ENCODE data around the gene FAM222B. TPM values are rescaled to one million over a fixed set of nuclear protein-coding genes. Genes with fewer than 3 reads are reported as not detected.

The FAM222B gene
- total and polyA plus RNA-seq, 2 of the 4 experiments (the other 2 are of a cell fraction): 2.5 to 10.8 TPM

DNA sequence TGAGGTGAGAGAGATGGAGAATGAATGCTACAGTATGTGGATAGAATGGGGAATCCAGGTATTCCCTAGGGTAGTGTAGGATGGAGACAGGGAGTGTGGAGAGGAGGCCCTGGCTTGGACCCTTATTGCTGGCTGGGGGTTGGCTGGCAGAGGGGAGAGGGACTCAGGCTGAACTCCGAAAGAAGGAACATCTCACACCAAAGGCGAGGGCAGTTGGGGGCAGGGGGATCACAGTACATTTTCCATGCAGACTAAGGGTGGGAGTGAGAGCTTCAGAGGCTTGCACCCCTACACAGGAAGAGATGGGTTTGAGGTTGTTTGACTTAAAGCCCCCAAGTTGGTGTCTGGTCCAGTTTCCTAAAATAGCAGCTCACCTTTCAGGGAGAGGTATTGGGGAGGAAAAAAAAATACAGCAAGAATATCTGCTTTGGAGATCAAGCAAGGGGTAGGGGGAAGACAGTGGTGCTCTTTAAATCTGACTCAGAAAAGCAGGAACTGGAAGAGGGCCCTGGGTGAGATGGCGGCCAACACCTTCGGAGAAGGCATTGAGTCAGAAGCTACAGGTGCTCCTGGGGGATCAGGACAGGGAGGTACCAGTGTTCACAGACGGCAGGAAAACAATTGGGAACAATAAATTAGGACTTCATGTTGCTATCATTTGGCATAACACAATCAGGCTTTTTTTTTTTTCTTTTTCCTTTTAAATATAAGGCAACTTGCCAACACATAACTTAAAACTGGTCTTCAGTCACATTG lies 86.4 kb downstream of the FAM222B start:
- no peak overlapping the region for H2BK5ac ChIP-seq (ENCODE audit: low read depth, low read length, poor library complexity, severe bottlenecking)
- no peak overlapping the region for H2AFZ ChIP-seq (replicated peaks; ENCODE audit: low read length, poor library complexity)
- H3K4ac ChIP-seq (ENCODE audit: low read depth, low read length): no peak overlapping the region
- no peak overlapping the region for H2BK120ac ChIP-seq (ENCODE audit: low read depth, low read length)
- no peak overlapping the region for H3K4me3 ChIP-seq (ENCODE audit: insufficient read depth, low read depth, low read length)
- H3K27ac ChIP-seq (ENCODE audit: insufficient read depth, low read length): no peak overlapping the region
- POLR2A ChIA-PET (ENCODE audit: unreplicated experiment): no interaction called here
- H4K8ac ChIP-seq (ENCODE audit: low read depth in 2 of 2, low read length in 2 of 2): no peak overlapping the region
- no peak overlapping the region for H3K14ac ChIP-seq (replicated peaks; ENCODE audit: low read depth, low read length)
- H2BK20ac ChIP-seq (ENCODE audit: low read depth, low read length): no peak overlapping the region
- H3K56ac ChIP-seq (ENCODE audit: extremely low read depth, insufficient read depth, low read length): no peak overlapping the region
- dilution Hi-C loops (cut with HindIII; ENCODE audit: low sequenced_read_pairs, unreplicated experiment) (no loop called here), in situ Hi-C loops (cut with MboI; ENCODE audit: low sequenced_read_pairs) (no loop called here), intact Hi-C loops (cut with micrococcal nuclease) (no loop called here)
- H3K79me1 ChIP-seq (ENCODE audit: low read depth in 1 of 2, low read length in 2 of 2): peaks cover 11 to 64% of the 10 kb centered on the region in 2 experiments; a peak in 3 of 4 replicates
- peaks cover 33% of the 10 kb centered on the region; the same call in 1 of the 2 replicates for H4K20me1 ChIP-seq (ENCODE audit: insufficient read depth, low read length)
- H3K9ac ChIP-seq (ENCODE audit: low read depth, low read length): no peak overlapping the region
- no peak overlapping the region for H2AK9ac ChIP-seq (replicated peaks; ENCODE audit: low read depth, low read length, poor library complexity)
- no peak overlapping the region for H3K23ac ChIP-seq (ENCODE audit: low read depth, low read length)
- 93% methylated on average over 3 of the region's 5 CpGs; no CpG with 5 or more reads in 1 of the 2 experiments for WGBS, 2 experiments (ENCODE audit: extremely low coverage in 2 of 2, insufficient read length in 1 of 2)
- no peak overlapping the region for H4K91ac ChIP-seq (ENCODE audit: insufficient read depth, low read depth, low read length)
- no peak overlapping the region for H3K18ac ChIP-seq (ENCODE audit: low read depth, low read length)
- H4K5ac ChIP-seq (ENCODE audit: low read depth, low read length): no peak overlapping the region
- DNase-seq (no peak), ATAC-seq (ENCODE audit: low read depth) (no peak)
- CTCF ChIA-PET: interaction anchor here (0.6 kb wide), 1 partner anchor 11 kb away, joined by 3 read pairs; no protein-coding TSS in a partner anchor
- no peaks in the 10 kb centered on the region for H3K9me1 ChIP-seq (ENCODE audit: insufficient read depth, low read length)
- no peaks in the 10 kb centered on the region for H3K27me3 ChIP-seq (ENCODE audit: control insufficient read depth, insufficient read depth, low read length)
- no peak overlapping the region for H2AK5ac ChIP-seq (ENCODE audit: low read depth, low read length)
- H3K4me2 ChIP-seq (ENCODE audit: low read depth, low read length): no peak overlapping the region
- no TSS peak for BruUV-seq (replicated peaks)
- peaks cover 37% of the 10 kb centered on the region for H3K36me3 ChIP-seq (ENCODE audit: control insufficient read depth, insufficient read depth, low read length)
- TF ChIP-seq ELK1 (IDR thresholded peaks at IDR 0.05; ENCODE audit: borderline replicate concordance, low read depth, low read length) (no peak), SMC3 (IDR thresholded peaks at IDR 0.05; ENCODE audit: low read depth, low read length) (no peak), MXI1 (IDR thresholded peaks at IDR 0.05; ENCODE audit: borderline replicate concordance, low read depth, low read length) (no peak), CHD1 (IDR thresholded peaks at IDR 0.05; ENCODE audit: low read depth, low read length) (no peak), BHLHE40 (IDR thresholded peaks at IDR 0.05; ENCODE audit: low read depth, low read length) (no peak), RFX5 (IDR thresholded peaks at IDR 0.05; ENCODE audit: low read depth, low read length) (no peak), NFE2L2 (IDR thresholded peaks at IDR 0.05; ENCODE audit: low read depth, low read length) (no peak), CEBPB (IDR thresholded peaks at IDR 0.05; ENCODE audit: low read depth, low read length) (no peak)
- no peak overlapping the region for H2BK15ac ChIP-seq (ENCODE audit: low read depth, low read length)
- no peaks in the 10 kb centered on the region for H3K9me3 ChIP-seq (ENCODE audit: control insufficient read depth, insufficient read depth, low read length)
- H3K4me1 ChIP-seq (ENCODE audit: control insufficient read depth, insufficient read depth, low read length): peaks cover 5% of the 10 kb centered on the region

All from IMR-90 (cell line).